GM21786 (cell line): ENCODE measurements around the gene DNAJB14.
A peak's percentile ranks its signal among the peaks of the same experiment; 100 is the strongest.

Source experiments
- ATAC-seq: cut with Tn5 transposase; IDR thresholded peaks from one replicate; pipeline ENCODE4 v1.9.1; 2021; ENCODE audit not compliant: unreplicated experiment

DNAJB14 gene

GRCh38 chr4:99872570-99872969 is 73.8 kb downstream of the DNAJB14 start:
- ATAC-seq = no peak

- ATAC-seq = no peak
These were observed 78.3 kb downstream of the DNAJB14 start for GRCh38 chr4:99868126-99868596.

GRCh38 chr4:99863804-99864203 is 82.6 kb downstream of the DNAJB14 start:
- ATAC-seq = no peak

GRCh38 chr4:99861120-99861905 is 85.1 kb downstream of the DNAJB14 start:
- peak; percentile 57 for ATAC-seq

- ATAC-seq = no peak
These were observed 85.9 kb downstream of the DNAJB14 start for GRCh38 chr4:99860521-99860920.

GRCh38 chr4:99859618-99860017 is 86.8 kb downstream of the DNAJB14 start:
- ATAC-seq = peak; percentile 57

- ATAC-seq = no peak
These were observed 89.1 kb downstream of the DNAJB14 start for GRCh38 chr4:99857307-99857706.

GRCh38 chr4:99856166-99856565 is 90.3 kb downstream of the DNAJB14 start:
- no peak for ATAC-seq

- ATAC-seq = peak; percentile 40
These were observed 90.7 kb downstream of the DNAJB14 start for GRCh38 chr4:99855678-99856077.

GRCh38 chr4:99853999-99854398 is 92.4 kb downstream of the DNAJB14 start:
- ATAC-seq = no peak

- no peak for ATAC-seq
These were observed 93.2 kb downstream of the DNAJB14 start for GRCh38 chr4:99853190-99853589.

- ATAC-seq = no peak
These were observed 94.1 kb downstream of the DNAJB14 start for GRCh38 chr4:99852199-99852749.

- peak; percentile 41 for ATAC-seq
These were observed 97.8 kb downstream of the DNAJB14 start for GRCh38 chr4:99848591-99849001.

GRCh38 chr4:99847362-99847976 is 98.9 kb downstream of the DNAJB14 start:
- peak; percentile 56 for ATAC-seq

- ATAC-seq = no peak
These were observed 99.5 kb downstream of the DNAJB14 start for GRCh38 chr4:99846891-99847290.
